H7 (cell line): Measurements from ENCODE around the gene GDA. TPM values are rescaled to one million over a fixed set of nuclear protein-coding genes. Genes with fewer than 3 reads are reported as not detected.

Experiments
- DNase-seq: peaks from one replicate; pipeline ENCODE4 v3.0.0; 2012
- H3K27me3 ChIP-seq: 2 replicates; pipeline ENCODE4 v1.6.0; 2011; ENCODE audit warnings: mild to moderate bottlenecking, low read length; ENCODE audit not compliant: control insufficient read depth, insufficient read depth
- H3K36me3 ChIP-seq: replicated peaks from 2 replicates; pipeline ENCODE4 v1.5.1; 2011; ENCODE audit warnings: low read length; ENCODE audit not compliant: control insufficient read depth, insufficient read depth
- H3K4me3 ChIP-seq: 2 replicates; pipeline ENCODE4 v1.5.1; 2011; ENCODE audit warnings: low read depth, mild to moderate bottlenecking, control low read depth, low read length, moderate library complexity; ENCODE audit not compliant: insufficient read depth
- total RNA-seq: library from RNA; depleted of rRNA; stranded (reverse); fragments of >200 nt; shearing (Covaris generic); gene quantifications from 2 replicates; pipeline ENCODE4 v1.2.3, GENCODE V29; 2014; rRNA removed

GDA gene
- total RNA-seq, 1 experiment from 2014 or later = 3.1 TPM

GRCh38 chr9:72292874-72293607 is 143.8 kb downstream of the GDA start:
- no peak for DNase-seq

GRCh38 chr9:72294936-72295335 is 145.7 kb downstream of the GDA start:
- Histone ChIP-seq H3K4me3 (no peak overlapping the region), H3K36me3 (no peaks in the 10 kb centered on the region), H3K27me3 (no peaks in the 10 kb centered on the region)
- DNase-seq = no peak

More at GRCh38 chr9:72292874-72293607, 143.8 kb downstream of the GDA start:
- Histone ChIP-seq H3K36me3 (no peaks in the 10 kb centered on the region), H3K27me3 (no peaks in the 10 kb centered on the region), H3K4me3 (no peak overlapping the region)

- DNase-seq = no peak
- H3K4me3 ChIP-seq = no peak overlapping the region
- H3K36me3 ChIP-seq = no peaks in the 10 kb centered on the region
- no peaks in the 10 kb centered on the region for H3K27me3 ChIP-seq
Measured at GRCh38 chr9:72297516-72297915, 148.3 kb downstream of the GDA start.

GRCh38 chr9:72299017-72299603 is 149.9 kb downstream of the GDA start:
- DNase-seq = no peak
- Histone ChIP-seq H3K4me3 (no peak overlapping the region), H3K27me3 (no peaks in the 10 kb centered on the region), H3K36me3 (no peaks in the 10 kb centered on the region)

- no peaks in the 10 kb centered on the region for H3K36me3 ChIP-seq
- H3K4me3 ChIP-seq = no peak overlapping the region
- no peaks in the 10 kb centered on the region for H3K27me3 ChIP-seq
- DNase-seq = no peak
Measured at GRCh38 chr9:72300873-72301272, 151.6 kb downstream of the GDA start.

Other genes with a start within 250 kb of the GDA start
- gene ABHD17B, start 238.2 kb upstream of the GDA start, total RNA-seq = 68.9 and 76.8 TPM in 2 replicates
- gene C9orf85, start 237.8 kb upstream of the GDA start, total RNA-seq = 14.1 and 22.6 TPM in 2 replicates
- gene C9orf57, start 88.8 kb upstream of the GDA start, total RNA-seq = not detected in 2 replicates
- gene ZFAND5, start 215.8 kb downstream of the GDA start, total RNA-seq = 124 and 145 TPM in 2 replicates